Ectodermal cell (in vitro differentiated cells): ENCODE results near the gene DEFB114.

Experiments
- H3K27ac ChIP-seq: 2 replicates; pipeline ENCODE4 v1.7.0; 2013; ENCODE audit warnings: mild to moderate bottlenecking, low read depth, low read length; ENCODE audit not compliant: insufficient read depth, poor library complexity, severe bottlenecking
- H3K27me3 ChIP-seq: 2 replicates; pipeline ENCODE4 v1.7.0; 2013; ENCODE audit warnings: mild to moderate bottlenecking, low read length; ENCODE audit not compliant: insufficient read depth, control insufficient read depth, poor library complexity, severe bottlenecking
- H3K36me3 ChIP-seq: one replicate; pipeline ENCODE4 v1.7.0; 2013; ENCODE audit warnings: low read length; ENCODE audit not compliant: control insufficient read depth, insufficient read depth
- H3K4me1 ChIP-seq: one replicate; pipeline ENCODE4 v1.7.0; 2013; ENCODE audit warnings: low read length; ENCODE audit not compliant: control insufficient read depth, insufficient read depth
- H3K4me3 ChIP-seq: 2 replicates; pipeline ENCODE4 v1.7.0; 2013; ENCODE audit warnings: low read depth, low read length, control low read depth; ENCODE audit not compliant: insufficient read depth
- H3K9me3 ChIP-seq: 2 replicates; pipeline ENCODE4 v1.7.0; 2013; ENCODE audit warnings: mild to moderate bottlenecking, low read length, moderate library complexity; ENCODE audit not compliant: control insufficient read depth
- WGBS, 2 experiments: methylation state at CpG; one replicate each; pipeline ENCODE4 v1.1.7; 2013; ENCODE audit warnings: missing lambda C conversion rate in 2 of 2; 5-methylcytosine and 5-hydroxymethylcytosine counted together

DEFB114 gene

GRCh38 chr6:49978332-49979226 lies 14.6 kb upstream of the DEFB114 start:
- Histone ChIP-seq H3K27me3 (no peaks in the 10 kb centered on the region), H3K27ac (no peak overlapping the region), H3K36me3 (no peaks in the 10 kb centered on the region), H3K9me3 (no peaks in the 10 kb centered on the region), H3K4me3 (no peak overlapping the region), H3K4me1 (no peaks in the 10 kb centered on the region)
- WGBS, 2 experiments = 83 to 88% methylated on average over 2 to 3 of the region's 3 CpGs

GRCh38 chr6:49969605-49970004 lies 5.6 kb upstream of the DEFB114 start, which contains the start of gene DEFB113:
TSS of gene DEFB113 (minus strand) at chr6:49969625. CDS start at chr6:49969625, 0 bp downstream.
- Histone ChIP-seq H3K4me3 (no peak within 1 kb of the TSS), H3K4me1 (no peaks in the 10 kb centered on the region), H3K36me3 (no peaks in the 10 kb centered on the region), H3K27me3 (no peaks in the 10 kb centered on the region), H3K27ac (no peak within 1 kb of the TSS), H3K9me3 (no peaks in the 10 kb centered on the region)
- WGBS, 2 experiments = 90 to 95% methylated on average over 1 to 2 of the region's 2 CpGs

- Histone ChIP-seq H3K4me3 (no peak overlapping the region), H3K9me3 (no peaks in the 10 kb centered on the region), H3K36me3 (no peaks in the 10 kb centered on the region), H3K4me1 (no peaks in the 10 kb centered on the region), H3K27me3 (no peaks in the 10 kb centered on the region), H3K27ac (no peak overlapping the region)
- WGBS, 2 experiments = 60% methylated on average over 2 of the region's 2 CpGs; no CpG with 5 or more reads in 1 of the 2 experiments
Measured at GRCh38 chr6:49966823-49967222, 2.9 kb upstream of the DEFB114 start.

- no peak overlapping the region for H3K27ac ChIP-seq
- H3K4me1 ChIP-seq = no peaks in the 10 kb centered on the region
- no peak overlapping the region for H3K4me3 ChIP-seq
- H3K36me3 ChIP-seq = no peaks in the 10 kb centered on the region
- H3K9me3 ChIP-seq = no peaks in the 10 kb centered on the region
- WGBS, 2 experiments = 7 to 14% methylated on average over 2 of the region's 2 CpGs
- H3K27me3 ChIP-seq = no peaks in the 10 kb centered on the region
Measured at GRCh38 chr6:49966334-49966733, 2.4 kb upstream of the DEFB114 start.

GRCh38 chr6:49958180-49958579 lies 5.8 kb downstream of the DEFB114 start:
- Histone ChIP-seq H3K27me3 (no peaks in the 10 kb centered on the region), H3K27ac (no peak overlapping the region), H3K36me3 (no peaks in the 10 kb centered on the region), H3K4me1 (no peaks in the 10 kb centered on the region), H3K4me3 (no peak overlapping the region), H3K9me3 (no peaks in the 10 kb centered on the region)
- WGBS, 2 experiments = 88 to 96% methylated on average over 1 of the region's 1 CpG

GRCh38 chr6:49955847-49956246 lies 8.1 kb downstream of the DEFB114 start:
- Histone ChIP-seq H3K9me3 (no peaks in the 10 kb centered on the region), H3K27me3 (no peaks in the 10 kb centered on the region), H3K4me1 (no peaks in the 10 kb centered on the region), H3K4me3 (no peak overlapping the region), H3K36me3 (no peaks in the 10 kb centered on the region), H3K27ac (no peak overlapping the region)

GRCh38 chr6:49951926-49952325 lies 12.0 kb downstream of the DEFB114 start:
- Histone ChIP-seq H3K27ac (no peak overlapping the region), H3K27me3 (no peaks in the 10 kb centered on the region), H3K9me3 (no peaks in the 10 kb centered on the region), H3K36me3 (no peaks in the 10 kb centered on the region), H3K4me3 (no peak overlapping the region), H3K4me1 (no peaks in the 10 kb centered on the region)
- whole genome bisulfite sequencing, 2 experiments = 80 to 92% methylated on average over 2 of the region's 2 CpGs

DNA sequence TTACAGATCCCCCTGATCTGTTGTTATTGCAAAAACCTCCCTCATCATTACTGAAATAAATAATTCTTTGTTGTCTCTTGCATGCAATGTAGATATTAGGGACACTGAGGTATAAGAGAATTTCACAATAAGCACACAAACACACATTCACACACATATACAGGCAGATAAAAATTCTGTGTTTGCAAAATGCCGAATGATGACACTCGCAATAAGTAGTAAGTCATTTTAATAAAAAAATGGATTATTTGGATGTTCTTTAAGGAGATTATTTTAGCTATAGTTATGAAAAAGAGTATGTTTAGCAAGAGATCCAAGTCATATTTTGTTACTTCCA lies 13.6 kb downstream of the DEFB114 start:
- H3K27ac ChIP-seq = no peak overlapping the region
- no peaks in the 10 kb centered on the region for H3K27me3 ChIP-seq
- no peaks in the 10 kb centered on the region for H3K4me1 ChIP-seq
- no peaks in the 10 kb centered on the region for H3K9me3 ChIP-seq
- no peaks in the 10 kb centered on the region for H3K36me3 ChIP-seq
- 94 to 100% methylated on average over 2 of the region's 2 CpGs for WGBS, 2 experiments
- H3K4me3 ChIP-seq = no peak overlapping the region

- WGBS, 2 experiments = 89 to 95% methylated on average over 4 of the region's 4 CpGs
Measured at GRCh38 chr6:49949062-49949461, 14.9 kb downstream of the DEFB114 start.

DNA sequence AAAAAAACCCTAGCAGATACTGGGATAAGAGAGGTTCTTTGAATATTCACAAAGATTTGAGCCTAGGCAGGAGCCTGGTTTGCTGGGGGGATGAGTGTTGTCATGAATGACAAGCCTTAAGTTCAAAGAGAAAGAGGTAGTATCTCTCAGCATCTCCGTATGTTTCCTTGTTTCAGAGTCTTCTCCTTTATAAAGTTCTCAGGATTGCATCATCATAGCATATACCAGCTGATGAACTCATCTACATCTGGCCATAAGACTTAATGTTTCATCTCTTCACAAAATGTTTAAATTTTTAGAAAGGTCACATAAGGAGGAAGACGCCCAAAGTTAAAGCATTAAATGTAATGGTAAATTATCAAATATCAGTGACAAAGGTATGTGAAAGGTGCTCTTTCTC lies 17.1 kb downstream of the DEFB114 start:
- H3K27me3 ChIP-seq = no peaks in the 10 kb centered on the region
- no peaks in the 10 kb centered on the region for H3K36me3 ChIP-seq
- WGBS, 2 experiments = 94 to 98% methylated on average over 2 of the region's 2 CpGs
- H3K4me3 ChIP-seq = no peak overlapping the region
- H3K27ac ChIP-seq = no peak overlapping the region
- H3K9me3 ChIP-seq = no peaks in the 10 kb centered on the region
- no peaks in the 10 kb centered on the region for H3K4me1 ChIP-seq

More at GRCh38 chr6:49949062-49949461, 14.9 kb downstream of the DEFB114 start:
- Histone ChIP-seq H3K36me3 (no peaks in the 10 kb centered on the region), H3K27ac (no peak overlapping the region), H3K4me1 (no peaks in the 10 kb centered on the region), H3K4me3 (no peak overlapping the region), H3K27me3 (no peaks in the 10 kb centered on the region), H3K9me3 (no peaks in the 10 kb centered on the region)
